Measurements from ENCODE around the gene FGB.
A peak's percentile ranks its signal among the peaks of the same experiment; 100 is the strongest.

Gene FGB

DNA sequence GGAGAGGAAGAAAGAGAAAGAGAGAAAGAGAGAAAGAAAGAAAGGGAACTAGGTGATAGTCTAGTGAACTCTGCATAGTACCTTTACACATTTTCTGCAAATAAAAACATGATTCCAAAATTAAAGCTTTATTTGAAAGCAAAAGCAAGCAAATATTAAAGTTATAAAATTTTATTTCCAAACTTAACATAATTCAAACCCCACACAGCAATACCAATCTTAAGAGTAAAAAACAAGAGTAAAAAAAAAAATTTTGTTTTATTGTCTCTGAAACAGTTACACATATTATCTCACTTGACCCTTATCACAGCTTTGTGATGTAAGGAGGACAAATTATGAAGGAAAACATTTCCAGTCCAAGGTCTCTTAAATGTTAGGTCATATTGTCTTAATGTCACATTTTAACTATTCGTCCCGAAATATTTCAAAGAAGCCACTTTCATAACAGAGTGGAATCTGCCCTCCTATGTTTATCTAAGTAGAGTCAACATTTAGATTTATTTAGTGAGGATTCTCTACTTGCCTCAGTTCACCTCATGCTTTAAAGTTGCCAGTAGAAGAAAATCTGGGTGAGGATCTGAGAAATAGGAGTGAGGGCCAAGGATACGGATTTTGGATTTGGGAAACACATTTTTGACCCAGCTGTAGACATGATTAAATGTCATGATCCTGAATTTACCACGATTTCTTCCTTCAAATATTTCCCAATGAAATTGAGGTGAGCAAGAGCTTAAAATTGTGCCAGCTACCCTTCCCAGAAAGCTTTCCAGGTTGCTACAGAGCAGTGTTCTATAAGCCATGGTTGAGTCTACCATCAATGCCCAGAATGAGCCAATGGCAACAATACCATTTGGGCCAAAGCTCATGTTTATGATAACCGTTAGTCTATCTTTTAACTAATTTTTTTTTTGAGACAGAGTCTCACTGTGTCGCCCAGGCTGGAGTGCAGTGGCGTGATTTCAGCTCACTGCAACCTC, 35.3 kb downstream of the FGB start:
- no peak for DNase-seq

DNA sequence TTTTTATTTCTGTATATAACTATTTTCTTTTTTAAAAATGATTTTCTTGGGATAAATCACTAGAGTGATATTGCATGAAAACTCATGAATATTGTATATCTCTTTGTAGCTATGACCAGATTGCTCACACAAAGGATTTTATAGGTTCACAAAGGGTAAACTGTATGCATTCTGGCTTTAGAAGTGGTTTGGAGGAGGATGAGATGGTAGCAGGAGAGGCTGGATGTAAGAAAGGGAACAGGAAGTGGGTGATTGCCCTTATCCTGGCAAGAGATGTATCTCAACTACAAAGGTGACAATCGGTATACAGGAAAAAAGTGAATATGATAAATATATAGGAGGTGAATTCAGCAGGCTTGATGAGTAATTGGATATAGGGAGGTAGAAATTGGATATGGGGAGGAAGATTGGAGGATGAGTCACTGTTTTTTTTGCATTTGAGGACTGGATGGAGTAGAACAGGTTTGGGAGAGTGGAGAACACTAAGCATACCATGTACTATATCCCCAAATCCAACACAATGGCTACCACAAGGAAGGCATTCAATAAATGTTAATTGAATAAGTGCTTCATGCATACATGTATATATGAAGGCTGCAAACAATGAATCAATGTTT, 39.7 kb downstream of the FGB start:
- DNase-seq: no peak

DNA sequence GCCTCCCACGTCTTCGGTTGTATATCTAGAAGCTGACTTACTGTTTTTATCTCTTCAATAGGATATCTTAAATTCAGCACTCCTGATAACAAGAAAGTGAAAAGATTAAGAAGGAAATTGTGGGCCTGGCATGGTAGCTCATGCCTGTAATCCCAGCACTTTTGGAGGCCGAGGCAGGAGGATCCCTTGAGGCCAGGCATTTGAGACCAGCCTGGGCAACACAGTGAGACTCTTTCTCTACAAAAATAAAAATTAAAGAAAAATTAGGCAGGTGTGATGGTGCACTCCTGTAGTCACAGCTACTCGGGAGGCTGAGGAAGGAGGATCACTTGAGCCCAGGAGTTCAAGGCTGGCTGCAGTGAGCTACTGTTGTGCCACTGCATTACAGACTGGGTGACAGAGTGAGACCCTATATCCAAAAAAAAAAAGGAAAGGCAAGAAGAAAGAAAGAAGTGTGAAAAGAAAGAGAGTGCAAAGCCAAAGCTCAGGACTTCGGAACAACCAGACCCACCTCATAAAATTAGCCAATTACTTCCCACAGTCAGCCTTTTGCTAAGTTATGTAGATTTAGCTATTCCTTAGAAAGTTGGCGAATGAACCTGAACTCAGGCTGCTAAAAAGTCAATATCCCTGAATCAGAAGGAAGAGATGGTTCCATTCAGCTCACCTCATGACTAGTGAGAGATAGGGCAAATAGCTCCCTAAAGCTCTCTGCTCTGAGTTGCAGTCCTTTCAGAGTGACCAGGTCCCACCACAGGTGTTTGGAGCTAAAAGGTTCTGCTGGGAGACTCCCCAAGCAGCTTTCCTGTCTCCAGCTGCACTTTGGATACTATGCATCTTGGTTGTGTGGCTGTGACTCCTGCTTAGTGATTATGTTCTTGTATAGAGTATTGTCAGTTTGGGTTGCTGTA, 40.5 kb downstream of the FGB start:
- no peak for DNase-seq

DNA sequence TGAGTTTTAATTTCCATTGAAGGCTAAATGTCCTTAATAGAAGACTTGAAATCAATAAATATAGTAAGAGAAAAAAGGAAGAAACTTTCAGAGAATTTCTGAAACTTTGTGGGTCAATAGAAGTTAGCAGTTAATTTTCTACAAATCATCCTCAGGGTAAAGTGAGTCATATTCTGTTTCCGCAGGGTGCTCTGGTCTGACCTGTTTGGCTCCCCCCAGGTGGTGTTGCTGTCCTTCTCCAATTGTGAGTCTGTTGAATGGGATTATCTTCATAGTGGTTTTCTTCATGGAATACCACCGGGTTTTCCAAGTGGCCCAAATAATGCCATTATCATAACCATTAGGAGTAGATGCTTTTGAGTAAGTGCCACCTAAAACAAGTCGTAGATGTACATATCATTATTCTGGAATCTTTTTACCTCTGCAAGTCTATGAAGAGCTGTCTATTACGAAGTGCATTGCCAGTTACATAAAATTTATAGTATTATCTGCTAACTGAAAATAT, 41.9 kb downstream of the FGB start:
- no peak for DNase-seq

DNA sequence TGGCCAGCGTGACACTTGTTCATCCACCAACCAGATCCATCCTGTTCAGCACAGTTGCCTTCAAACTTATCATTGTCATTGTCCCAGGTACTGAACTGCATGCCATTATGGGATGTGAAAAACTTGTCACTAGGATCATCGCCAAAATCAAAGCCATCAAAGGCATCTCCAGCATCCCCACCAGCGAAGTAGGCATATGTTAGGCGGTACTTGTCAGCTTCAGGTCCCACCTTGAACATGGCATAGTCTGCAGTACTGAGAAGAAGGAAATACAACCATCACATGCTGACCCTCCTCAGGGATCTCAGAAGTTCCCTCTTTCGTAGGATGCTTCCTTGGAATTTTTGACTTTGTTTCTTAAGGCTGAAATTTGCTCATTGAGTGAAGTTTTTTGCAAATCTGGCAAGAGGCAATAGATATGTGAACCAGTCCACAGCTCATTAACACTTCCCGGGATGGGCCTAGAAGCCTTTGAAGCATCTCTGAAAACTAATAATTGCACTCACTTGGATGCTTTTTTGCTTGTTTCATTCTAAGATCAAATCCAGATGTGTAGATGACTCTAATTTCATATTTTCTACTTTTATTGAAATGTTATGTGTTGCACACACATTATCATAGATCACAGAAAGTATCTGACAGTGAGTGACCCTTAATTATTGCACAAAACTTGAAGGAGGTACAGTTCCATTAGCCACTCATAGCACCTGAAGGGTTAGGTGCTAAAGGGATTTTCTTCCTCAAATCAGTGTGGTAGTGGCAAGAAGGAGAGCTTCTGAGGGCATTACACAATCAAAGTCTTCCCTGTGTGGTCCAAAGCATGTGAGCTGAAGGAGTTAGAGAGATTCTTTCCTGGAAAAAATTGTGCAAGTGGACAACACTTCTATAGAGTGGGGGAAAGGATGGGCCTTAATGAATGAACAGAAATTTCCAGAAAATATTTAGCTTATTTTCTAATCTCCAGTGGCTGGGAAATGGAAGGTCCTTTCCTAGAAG, 44.2 kb downstream of the FGB start:
- no peak for DNase-seq

DNA sequence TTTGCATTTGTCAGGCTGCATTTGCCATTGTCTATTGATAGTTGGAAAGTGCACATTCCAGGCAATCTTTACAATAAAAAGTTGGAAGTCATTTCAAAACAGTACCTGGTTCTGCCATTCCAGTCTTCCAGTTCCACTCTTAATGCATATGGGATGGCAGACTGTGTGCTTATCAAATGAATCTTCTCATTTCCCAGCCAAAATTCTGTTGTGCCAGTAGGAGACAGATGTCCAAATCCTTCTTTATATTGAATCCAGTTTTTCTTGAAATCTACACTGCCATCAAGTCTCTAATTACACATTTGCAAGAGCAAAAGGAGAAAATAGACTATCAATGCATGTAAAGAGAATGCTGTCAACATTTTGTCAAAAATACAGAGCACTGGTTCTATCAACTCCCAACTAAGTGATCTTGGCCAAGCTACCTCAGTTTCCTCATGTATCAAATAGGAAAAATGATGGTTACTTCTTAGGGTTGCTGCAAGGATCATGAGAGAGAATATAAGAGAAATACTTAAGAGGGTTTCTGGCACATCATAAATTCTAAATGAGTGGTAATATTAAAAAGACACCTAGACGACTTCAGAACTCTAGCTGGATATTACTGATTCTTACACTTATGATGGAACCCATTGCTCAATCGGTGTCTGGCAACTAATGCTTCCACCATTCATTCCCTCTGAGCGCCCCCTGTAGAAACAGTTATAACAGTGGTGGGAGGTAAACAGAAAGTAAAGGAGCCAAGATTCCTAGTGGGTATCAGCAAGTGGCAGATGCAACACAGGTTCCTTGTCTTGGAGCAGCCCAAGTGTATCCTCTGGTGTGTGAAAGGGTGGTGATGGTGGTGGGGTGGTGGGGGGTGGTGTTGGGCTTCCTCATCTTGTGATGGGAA, 45.8 kb downstream of the FGB start:
- DNase-seq: no peak

DNA sequence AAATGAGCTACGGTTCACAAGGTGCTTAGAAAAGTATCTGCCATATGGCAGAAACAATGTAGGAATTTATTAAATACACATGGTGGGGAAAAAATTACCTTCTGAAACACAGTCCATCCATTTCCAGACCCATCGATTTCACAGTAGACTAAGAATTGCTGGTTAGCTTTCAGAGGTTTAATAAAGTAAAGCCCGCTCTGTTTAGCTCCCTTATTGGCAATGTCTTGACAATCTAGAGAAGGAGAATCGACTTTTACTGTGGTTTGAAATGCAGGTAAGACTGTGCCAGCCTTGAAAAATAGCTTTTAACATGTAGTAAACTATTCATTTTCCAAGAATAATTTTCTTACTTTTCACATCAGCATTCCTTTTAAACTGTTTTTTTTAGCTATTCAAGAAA, 46.7 kb downstream of the FGB start:
- DNase-seq: no peak

DNA sequence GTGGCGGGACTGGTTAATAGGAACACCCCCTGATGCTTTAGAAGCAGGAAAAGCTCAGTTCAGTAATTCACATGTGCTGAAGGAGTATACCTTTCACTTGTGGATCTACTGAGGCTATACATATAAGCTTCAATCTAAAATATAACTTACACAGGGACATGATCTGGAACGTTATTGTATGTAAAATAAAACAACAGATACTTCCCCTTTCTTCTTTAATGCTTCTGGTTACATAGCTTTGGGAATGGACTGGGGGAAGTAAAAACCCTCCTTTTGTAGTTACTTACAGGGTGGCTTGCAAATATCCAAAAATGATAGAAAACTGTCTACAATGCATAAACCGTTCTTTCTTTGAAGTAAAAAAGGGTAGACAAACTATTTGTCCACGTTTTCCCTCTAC, 47.8 kb downstream of the FGB start:
- no peak for DNase-seq

DNA sequence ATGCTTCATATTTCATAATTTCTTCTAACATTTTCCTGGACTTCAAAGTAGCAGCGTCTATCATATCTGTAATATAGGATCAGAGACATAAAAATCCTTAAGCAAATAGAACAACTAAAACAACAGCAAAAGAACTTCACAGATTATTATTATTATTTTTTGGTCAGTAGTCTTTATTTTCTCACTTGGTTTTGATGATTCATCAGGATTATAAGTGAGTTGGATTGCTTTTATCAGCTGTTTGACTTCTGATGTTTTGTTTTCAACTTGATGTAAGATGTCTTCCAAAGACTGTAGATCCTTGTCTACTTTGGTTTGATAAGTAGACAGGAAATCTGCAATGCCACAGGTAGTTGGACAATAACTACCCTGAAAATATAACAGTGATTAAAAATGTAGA, 49.0 kb downstream of the FGB start:
- no peak for DNase-seq

DNA sequence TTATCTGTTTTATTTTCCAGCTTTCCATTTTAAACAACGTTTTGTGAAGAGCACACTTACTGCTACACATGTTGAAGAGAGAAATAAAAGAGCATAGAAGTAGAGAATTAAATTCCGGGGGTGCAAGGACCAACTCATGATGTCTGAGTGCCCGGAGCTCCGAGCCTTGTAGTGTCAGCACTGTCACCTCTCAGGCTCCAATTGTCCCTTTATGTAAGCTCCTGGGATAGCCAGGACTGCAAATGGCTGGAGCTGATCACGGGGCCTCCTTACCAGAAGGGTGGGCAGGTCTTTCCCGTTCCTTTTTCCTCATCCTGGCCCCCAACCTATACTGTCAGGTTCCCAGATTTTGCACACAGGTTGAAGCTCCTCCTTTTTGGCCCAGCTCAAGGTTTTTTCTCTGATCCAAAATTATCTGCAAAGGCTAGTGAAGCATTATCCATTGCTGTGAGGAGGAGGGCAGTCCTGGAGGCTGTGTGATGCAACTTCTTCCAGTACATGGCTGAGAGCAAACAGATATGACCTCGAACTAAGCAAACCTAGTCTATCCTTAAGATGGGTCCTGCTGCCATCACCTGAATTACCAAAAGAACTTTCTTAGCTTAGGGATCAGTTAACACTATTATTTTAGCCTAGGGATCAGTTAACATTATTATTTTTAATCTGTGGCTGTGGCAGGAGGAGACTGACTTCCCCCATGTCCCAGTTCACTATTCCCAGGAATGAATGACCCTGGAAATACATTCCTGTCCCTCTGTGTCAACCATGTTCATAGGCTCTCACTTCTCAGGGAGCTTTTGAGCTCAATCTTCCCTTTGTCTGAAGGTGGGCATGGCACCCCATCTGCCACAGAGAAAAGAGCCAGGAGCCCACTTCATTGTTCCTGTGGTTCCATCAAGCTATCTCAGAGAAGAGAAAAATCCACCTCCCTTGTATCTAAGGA, 49.9 kb downstream of the FGB start, which contains the start of gene FGG:
TSS of gene FGG (minus strand) at position 185 of the 943 bp plus-strand sequence. CDS start at position 138, 47 bp downstream.
- no peak for DNase-seq

DNA sequence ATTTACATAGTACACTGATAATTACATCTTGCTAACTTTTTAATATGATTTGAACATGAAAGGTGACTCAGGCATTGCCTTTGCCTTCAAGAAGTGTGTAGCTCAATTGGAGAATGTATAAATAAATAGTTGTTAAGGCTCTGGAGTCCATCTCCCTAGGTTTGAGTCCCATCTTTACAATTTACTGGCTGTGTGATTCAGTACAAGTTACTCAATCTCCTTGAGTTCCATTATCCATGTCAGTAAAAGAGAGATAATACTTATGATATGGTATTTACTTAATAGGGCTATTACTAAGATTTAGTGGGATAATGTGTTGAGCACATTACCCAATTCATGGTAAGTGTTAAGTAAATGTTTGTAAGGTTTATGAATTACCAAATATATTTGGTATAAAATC, 51.5 kb downstream of the FGB start:
- no peak for DNase-seq

DNA sequence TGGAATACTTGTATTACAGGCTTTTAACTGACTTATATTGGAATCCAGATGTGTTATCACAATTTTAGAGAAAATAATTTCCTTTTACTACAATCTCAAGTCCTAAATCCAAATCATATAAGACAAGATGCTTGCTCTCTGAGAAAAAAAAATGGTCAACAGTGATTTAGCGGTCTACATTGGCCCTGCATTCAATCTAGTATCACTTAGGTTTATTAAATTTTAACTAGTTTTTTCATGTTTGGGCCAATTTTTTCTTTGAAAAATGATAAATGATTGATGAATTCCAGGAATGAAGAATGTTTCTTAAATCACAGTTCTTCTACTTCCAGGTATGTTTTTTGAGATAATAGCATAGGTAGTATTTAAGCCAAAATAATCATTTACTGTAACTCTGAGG, 52.4 kb downstream of the FGB start:
- DNase-seq: no peak

DNA sequence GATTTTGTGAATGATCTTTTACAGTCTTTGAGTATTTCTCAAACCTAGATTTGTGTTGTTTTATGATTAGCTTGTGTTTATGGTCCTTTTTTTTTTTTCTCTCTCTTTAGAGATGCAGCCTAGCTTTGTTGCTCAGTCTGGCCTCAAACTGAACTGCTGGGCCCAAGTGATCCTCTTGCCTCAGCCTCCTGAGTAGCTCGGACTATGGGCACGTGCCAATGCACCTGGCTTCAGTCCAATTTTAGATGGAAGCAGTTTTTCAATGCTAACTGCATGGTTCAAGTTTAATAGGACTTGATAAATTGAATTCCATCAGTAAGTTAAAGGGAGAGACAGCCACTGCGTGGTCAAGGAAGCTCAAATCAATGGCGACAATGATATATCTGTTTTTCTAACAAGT, 53.5 kb downstream of the FGB start:
- DNase-seq: no peak

DNA sequence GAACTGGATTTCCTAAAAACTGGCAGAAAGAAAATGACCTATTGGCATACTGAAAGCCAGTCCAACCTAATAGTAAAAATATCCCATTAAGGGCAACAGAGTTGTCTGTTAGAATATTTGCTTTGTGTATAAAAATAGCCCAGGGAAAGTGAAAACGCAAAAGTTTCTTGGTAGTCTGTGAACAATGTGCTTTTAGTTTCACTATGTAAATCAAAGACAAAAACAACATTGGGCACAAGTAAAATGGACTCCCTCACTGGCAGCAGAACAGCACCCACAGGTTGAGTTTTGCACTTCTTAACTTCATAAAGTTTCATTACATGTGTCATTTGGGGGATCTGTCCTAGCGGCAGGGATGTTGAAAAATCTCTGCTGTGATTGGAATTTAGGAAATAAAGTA, 53.9 kb downstream of the FGB start:
- no peak for DNase-seq

DNA sequence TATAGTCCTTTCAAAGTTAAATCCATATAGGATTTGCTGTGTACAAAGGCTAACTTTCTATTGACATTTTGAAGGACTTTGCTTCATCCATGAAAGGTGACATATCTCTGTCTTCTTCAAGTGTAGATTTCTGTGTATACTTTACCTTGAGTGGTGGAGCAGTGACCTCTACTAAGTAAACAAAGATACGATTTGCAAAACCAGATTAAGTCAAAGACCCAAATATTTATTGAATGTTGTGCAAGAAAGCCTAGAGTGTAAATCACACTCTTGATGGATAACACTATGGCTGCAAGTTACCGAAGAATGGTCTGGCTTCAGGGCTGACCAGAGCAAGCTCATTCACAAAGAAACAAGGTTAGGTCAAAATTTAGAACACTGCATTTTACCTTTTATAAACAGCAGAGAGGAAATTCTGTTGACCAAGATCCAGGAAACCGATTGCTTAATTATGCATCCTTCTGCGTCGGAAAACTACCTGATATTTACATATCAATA, 55.1 kb downstream of the FGB start:
- DNase-seq: no peak

DNA sequence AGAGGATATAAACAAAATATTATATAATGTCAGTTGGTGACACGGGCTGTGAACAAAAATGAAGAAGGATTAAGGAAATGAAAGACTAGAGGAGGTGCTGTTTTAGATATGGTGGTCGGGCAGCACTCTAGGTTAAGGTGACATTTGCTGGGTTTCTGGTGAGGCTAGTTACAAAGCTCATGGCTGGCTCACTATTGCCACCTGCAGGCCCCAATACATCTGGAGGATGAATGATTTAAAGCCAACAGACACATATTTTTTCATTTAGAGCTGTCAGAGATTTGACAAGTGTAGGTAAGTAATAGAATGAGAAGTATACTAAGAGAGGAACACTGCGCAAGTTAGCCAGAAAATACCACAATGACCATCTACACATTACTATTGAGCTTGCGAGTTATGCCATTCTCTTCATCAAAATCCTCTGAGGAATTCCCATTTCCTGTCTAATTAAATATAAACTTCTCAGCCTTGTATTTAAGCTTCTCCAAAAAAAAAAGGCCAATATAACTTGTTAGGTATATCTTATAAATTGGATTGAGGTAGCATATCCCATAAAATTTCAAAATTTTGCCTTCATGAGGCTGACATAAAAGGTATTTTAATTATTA, 56.0 kb downstream of the FGB start:
- peak; percentile 58 for DNase-seq

DNA sequence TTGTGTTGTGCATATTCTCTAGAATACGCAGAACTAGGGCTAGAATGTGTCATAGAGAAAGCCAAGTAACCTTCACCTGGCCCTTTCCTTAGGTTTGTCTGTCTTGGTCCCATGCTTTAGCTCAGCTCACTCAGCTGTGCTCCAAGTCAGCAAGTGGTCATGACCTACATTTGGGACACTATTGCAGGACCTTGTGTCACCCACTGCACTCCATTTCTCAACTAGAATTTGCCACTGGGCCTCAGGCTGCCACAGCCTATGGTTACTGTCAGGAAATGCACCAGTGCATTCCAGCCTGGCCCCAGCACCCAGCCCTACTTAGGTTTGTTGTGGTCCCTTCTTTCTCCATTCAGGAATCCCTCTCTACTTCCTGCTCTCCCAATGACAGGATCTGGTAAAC, 57.3 kb downstream of the FGB start:
- no peak for DNase-seq
